HEK293T (cell line): ENCODE results near the gene LETMD1.
"Not testable (repeated sequence)": the region's sequence is repeated elsewhere in the genome, so short reads cannot be mapped to it uniquely, and the experiment has no call there.

Experiments
- CTCF ChIA-PET: fragments of 350-600 bp; formaldehyde crosslinking; extraction: SDS; loops from one replicate; lab custom pipeline; 2021; ENCODE audit warnings: antibody characterized with exemption, inconsistent platforms; lab: Yijun Ruan, JAX
- POLR2A ChIA-PET: fragments of 350-600 bp; formaldehyde crosslinking; extraction: SDS; loops from one replicate; lab custom pipeline; 2020; ENCODE audit warnings: antibody characterized with exemption, inconsistent platforms; lab: Yijun Ruan, JAX
- DNase-seq: peaks from one replicate; pipeline ENCODE4 v3.0.0; 2012; ENCODE audit warnings: mixed read lengths; ENCODE audit errors: extremely low spot score
- ARNT ChIP-seq: fragments of 450-650 bp; IDR thresholded peaks from 2 replicates; pipeline ENCODE4 v1.6.1; 2017; ENCODE audit warnings: mild to moderate bottlenecking
- BHLHE40 ChIP-seq: fragments of 450-650 bp; IDR thresholded peaks from 2 replicates; pipeline ENCODE4 v1.6.1; 2016; ENCODE audit warnings: mild to moderate bottlenecking, moderate library complexity, borderline replicate concordance
- CTBP1 ChIP-seq: fragments of 450-650 bp; IDR thresholded peaks from 2 replicates; pipeline ENCODE4 v1.6.1; 2016; ENCODE audit warnings: borderline replicate concordance
- ELF4 ChIP-seq: fragments of 450-650 bp; IDR thresholded peaks from 2 replicates; pipeline ENCODE4 v1.6.1; 2017; ENCODE audit warnings: antibody characterized with exemption
- FOXA1 ChIP-seq: fragments of 450-650 bp; IDR thresholded peaks from 2 replicates; pipeline ENCODE4 v1.6.1; 2016; ENCODE audit warnings: mild to moderate bottlenecking
- FOXK2 ChIP-seq: fragments of 450-650 bp; IDR thresholded peaks from 2 replicates; pipeline ENCODE4 v1.6.1; 2016; ENCODE audit warnings: mild to moderate bottlenecking
- FOXM1 ChIP-seq: fragments of 450-650 bp; IDR thresholded peaks from 2 replicates; pipeline ENCODE4 v1.6.1; 2017; ENCODE audit warnings: mild to moderate bottlenecking, borderline replicate concordance
- HDGF ChIP-seq: fragments of 450-650 bp; IDR thresholded peaks from 2 replicates; pipeline ENCODE4 v1.6.1; 2017; ENCODE audit warnings: antibody characterized with exemption, borderline replicate concordance
- L3MBTL2 ChIP-seq: fragments of 450-650 bp; conservative IDR thresholded peaks from 2 replicates; pipeline ENCODE4 v1.6.1; 2016; ENCODE audit warnings: mild to moderate bottlenecking
- LEF1 ChIP-seq: fragments of 450-650 bp; IDR thresholded peaks from 2 replicates; pipeline ENCODE4 v1.6.1; 2017; ENCODE audit warnings: mild to moderate bottlenecking, borderline replicate concordance
- NFRKB ChIP-seq: fragments of 450-650 bp; IDR thresholded peaks from 2 replicates; pipeline ENCODE4 v1.6.1; 2016; ENCODE audit warnings: mild to moderate bottlenecking, moderate library complexity
- PKNOX1 ChIP-seq: fragments of 450-650 bp; IDR thresholded peaks from 2 replicates; pipeline ENCODE4 v1.6.1; 2016
- SP1 ChIP-seq: fragments of 450-650 bp; IDR thresholded peaks from 2 replicates; pipeline ENCODE4 v1.6.1; 2017
- SUZ12 ChIP-seq: fragments of 450-650 bp; IDR thresholded peaks from 2 replicates; pipeline ENCODE4 v1.6.1; 2016; ENCODE audit warnings: mild to moderate bottlenecking
- TARDBP ChIP-seq: fragments of 450-650 bp; IDR thresholded peaks from 2 replicates; pipeline ENCODE4 v1.6.1; 2016
- ZNF384 ChIP-seq: fragments of 450-650 bp; IDR thresholded peaks from 2 replicates; pipeline ENCODE4 v1.6.1; 2016

The LETMD1 gene

GRCh38 chr12:51077930-51078329, 29.8 kb downstream of the LETMD1 start:
- TF ChIP-seq FOXK2 (no peak), TARDBP (no peak), ELF4 (no peak), FOXA1 (no peak), BHLHE40 (no peak), NFRKB (no peak), CTBP1 (no peak), ARNT (no peak), HDGF (no peak), SP1 (no peak), L3MBTL2 (no peak), FOXM1 (no peak), PKNOX1 (no peak), SUZ12 (no peak)
- CTCF ChIA-PET: no interaction called here
- DNase-seq: no peak
- POLR2A ChIA-PET: no interaction called here

- DNase-seq, CTCF ChIA-PET, POLR2A ChIA-PET: not testable (repeated sequence)
Measured at GRCh38 chr12:51078346-51078745, 30.2 kb downstream of the LETMD1 start.

- DNase-seq, CTCF ChIA-PET, POLR2A ChIA-PET: not testable (repeated sequence)
Measured at GRCh38 chr12:51078866-51079265, 30.7 kb downstream of the LETMD1 start.

- ChIA-PET POLR2A (interaction anchor here (1.0 kb wide), 1 partner anchor 16 kb away, joined by 5 read pairs; no protein-coding TSS in a partner anchor), CTCF (no interaction called here)
- TF ChIP-seq FOXA1 (no peak), FOXK2 (no peak), NFRKB (no peak), SP1 (no peak), HDGF (no peak), CTBP1 (no peak), ZNF384 (0 out of 2 replicates have a peak, but pooled peaks have one; percentile 5), PKNOX1 (no peak)
- DNase-seq: no peak
Measured at GRCh38 chr12:51080136-51080535, 32.0 kb downstream of the LETMD1 start.

- CTCF ChIA-PET: no interaction called here
- POLR2A ChIA-PET: interaction anchor here (1.3 to 1.4 kb wide), 2 partner anchors 30 to 260 kb away, joined by 3 to 4 read pairs; no protein-coding TSS in a partner anchor
- TF ChIP-seq ARNT (no peak), FOXA1 (no peak), SUZ12 (no peak), LEF1 (no peak), NFRKB (no peak), TARDBP (no peak), HDGF (no peak), FOXM1 (no peak), ELF4 (no peak), BHLHE40 (no peak), PKNOX1 (no peak), L3MBTL2 (no peak), CTBP1 (no peak), ZNF384 (no peak), SP1 (no peak), FOXK2 (no peak)
- no peak for DNase-seq
Measured at GRCh38 chr12:51081421-51081820, 33.3 kb downstream of the LETMD1 start.

DNA sequence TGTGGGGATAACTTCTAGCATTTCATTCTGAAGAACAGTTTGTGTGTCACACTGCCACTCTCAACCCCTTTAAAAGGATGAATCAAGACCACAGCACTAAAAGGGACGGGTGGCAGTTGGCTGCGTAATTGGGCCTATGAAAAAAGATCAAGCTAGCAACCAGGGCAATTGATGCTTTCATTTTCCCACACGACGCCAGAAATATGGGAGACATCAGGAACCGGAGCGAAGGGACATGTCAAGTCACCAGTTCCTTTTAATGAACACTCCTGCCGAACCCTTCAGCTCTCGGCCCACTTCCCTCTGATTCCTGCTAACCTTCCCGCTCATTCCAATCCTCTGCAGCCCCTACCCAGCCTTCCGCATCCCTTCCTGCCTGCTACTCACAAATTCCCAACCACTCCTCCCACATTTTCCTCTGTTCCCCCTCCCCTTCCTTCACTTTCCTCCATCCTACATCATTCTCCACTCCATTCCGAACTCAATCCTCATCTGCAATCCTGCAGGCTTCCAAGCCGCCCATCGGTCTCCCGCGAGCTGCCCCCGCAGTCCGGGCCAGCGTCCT, 34.5 kb downstream of the LETMD1 start:
- TF ChIP-seq HDGF (no peak), L3MBTL2 (peak; percentile 61), FOXK2 (no peak), ELF4 (no peak), CTBP1 (no peak), FOXM1 (no peak)
- DNase-seq: peak; percentile 37
- POLR2A ChIA-PET: interaction anchor here (0.6 to 1.7 kb wide), 16 partner anchors 9 to 279 kb away, joined by 3 to 7 read pairs (median 4); partner anchors contain the start of gene DAZAP2
- CTCF ChIA-PET: interaction anchor here (1.7 kb wide), 1 partner anchor 259 kb away, joined by 5 read pairs; no protein-coding TSS in a partner anchor

DNA sequence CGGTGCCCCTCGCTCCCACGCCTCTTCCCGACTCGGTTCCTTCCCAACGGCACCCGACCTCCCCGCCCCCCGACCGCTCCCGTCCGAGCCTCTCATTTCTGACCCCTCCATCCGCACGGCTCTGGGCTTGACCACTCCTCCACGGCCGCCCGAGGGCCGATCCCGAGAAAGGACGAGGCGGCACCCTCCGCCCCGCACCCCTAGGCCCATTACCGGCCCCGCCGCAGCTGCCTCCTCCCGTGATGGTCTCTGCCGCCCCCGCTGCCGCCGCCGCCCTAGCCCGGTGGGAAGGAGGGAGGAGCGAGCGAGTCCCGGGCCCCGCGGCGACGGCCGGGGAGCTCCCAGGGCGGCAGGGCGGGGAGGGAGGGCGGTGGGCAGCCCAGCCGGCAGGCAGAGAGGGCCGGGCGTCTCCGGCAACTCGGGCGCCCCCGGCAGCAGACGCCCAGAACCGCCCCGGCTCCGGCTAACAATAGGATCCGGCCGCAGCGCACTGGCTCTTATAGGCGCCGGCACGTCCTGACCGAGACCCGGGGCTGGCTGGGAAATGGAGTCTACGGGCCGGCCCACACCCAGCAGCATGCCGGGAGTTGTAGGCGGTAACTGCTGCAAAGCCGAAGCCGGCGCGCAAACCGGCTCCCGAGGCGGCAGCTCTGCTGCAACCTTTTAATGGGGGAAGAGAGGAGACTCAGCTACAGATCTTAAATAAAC, 35.2 kb downstream of the LETMD1 start, which contains the start of gene CSRNP2:
TSS of gene CSRNP2 (minus strand) at position 471 of the 708 bp plus-strand sequence. CDS start 7,035 bp downstream, outside the sequence.
- POLR2A ChIA-PET: interaction anchor here (0.6 to 1.7 kb wide), 21 partner anchors 8 to 278 kb away, joined by 3 to 8 read pairs (median 4); partner anchors contain the start of genes DAZAP2, LETMD1 and POU6F1
- peak; percentile 97 for DNase-seq
- TF ChIP-seq BHLHE40 (no peak), CTBP1 (no peak), L3MBTL2 (0 out of 2 replicates have a peak, but pooled peaks have one; percentile 31), PKNOX1 (no peak), HDGF (no peak), SUZ12 (no peak), FOXM1 (no peak), ARNT (no peak), ELF4 (peak; percentile 83), LEF1 (no peak), FOXA1 (no peak), ZNF384 (no peak), TARDBP (no peak), SP1 (no peak), NFRKB (no peak)
- CTCF ChIA-PET: interaction anchor here (0.6 to 1.7 kb wide), 3 partner anchors 258 to 789 kb away, joined by 3 to 5 read pairs (median 5); no protein-coding TSS in a partner anchor
